ENCODE measurements around the gene CCT6A.
"Not testable (repeated sequence)": the region's sequence is repeated elsewhere in the genome, so short reads cannot be mapped to it uniquely, and the experiment has no call there.

The CCT6A gene, protein sequence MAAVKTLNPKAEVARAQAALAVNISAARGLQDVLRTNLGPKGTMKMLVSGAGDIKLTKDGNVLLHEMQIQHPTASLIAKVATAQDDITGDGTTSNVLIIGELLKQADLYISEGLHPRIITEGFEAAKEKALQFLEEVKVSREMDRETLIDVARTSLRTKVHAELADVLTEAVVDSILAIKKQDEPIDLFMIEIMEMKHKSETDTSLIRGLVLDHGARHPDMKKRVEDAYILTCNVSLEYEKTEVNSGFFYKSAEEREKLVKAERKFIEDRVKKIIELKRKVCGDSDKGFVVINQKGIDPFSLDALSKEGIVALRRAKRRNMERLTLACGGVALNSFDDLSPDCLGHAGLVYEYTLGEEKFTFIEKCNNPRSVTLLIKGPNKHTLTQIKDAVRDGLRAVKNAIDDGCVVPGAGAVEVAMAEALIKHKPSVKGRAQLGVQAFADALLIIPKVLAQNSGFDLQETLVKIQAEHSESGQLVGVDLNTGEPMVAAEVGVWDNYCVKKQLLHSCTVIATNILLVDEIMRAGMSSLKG

DNA sequence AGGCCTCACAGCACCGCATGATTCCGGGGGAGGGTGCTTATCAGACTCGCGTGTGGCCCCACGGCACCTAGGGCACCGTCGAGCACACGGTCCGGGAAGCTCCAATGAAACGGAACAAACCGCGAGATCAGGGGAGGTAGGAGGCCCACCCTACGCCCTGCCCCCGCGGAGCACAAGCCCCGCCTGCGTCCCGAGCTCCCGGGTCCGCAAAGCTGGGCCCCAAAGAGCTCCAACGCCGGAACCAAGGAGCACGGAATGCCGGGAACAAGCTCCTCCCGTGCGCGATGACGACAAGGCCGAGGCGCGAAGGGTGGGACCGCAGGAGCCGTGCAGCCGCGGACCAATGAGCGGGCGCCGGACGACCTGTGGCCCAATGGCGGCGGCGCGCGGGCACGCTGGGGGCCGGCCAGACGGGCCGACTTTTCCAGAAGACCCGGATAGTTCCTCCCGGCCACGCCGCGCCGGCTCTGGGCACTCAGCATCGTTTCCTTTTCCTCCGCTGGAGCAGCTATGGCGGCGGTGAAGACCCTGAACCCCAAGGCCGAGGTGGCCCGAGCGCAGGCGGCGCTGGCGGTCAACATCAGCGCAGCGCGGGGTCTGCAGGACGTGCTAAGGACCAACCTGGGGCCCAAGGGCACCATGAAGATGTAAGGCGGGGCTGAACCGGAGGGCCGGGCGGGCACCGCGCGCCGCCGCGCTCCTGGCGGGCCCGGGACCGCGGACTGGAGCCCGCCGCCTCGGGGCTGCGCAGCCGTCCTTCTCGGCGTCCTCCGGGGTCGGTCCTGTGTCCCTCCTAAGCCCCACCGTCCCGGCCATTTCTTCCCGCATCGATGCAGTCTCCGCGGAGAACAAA is at the start of gene CCT6A, which contains the start of gene PSPH:
Gene CCT6A, plus strand, starts transcription at position 427 of the 853 bp plus-strand sequence. Its CDS starts 84 bp downstream, at position 511.
Gene PSPH, minus strand, starts transcription at position 106 of the 853 bp plus-strand sequence. CDS start 30,232 bp downstream, outside the sequence.
- peak; percentile 97 to 99 (median 99) for DNase-seq

DNA sequence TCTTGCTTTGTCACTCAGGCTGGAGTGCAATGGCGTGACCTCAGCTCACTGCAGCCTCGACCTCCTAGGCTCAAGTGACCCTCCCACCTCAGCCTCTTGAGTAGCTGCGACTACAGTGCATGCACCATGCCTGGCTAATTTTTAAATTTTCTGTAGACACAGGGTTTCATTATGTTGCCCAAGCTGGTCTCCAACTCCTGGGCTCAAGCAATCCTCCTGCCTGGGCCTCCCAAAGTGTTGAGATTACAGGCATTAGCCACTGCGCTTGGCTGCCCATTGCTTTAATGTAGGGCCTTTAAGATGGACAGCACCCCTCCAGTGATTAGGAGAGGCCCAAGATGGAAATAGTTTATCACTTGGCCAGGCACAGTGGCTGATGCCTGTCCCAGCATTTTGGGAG is 47.8 kb upstream of the CCT6A start:
- no peak for DNase-seq

DNA sequence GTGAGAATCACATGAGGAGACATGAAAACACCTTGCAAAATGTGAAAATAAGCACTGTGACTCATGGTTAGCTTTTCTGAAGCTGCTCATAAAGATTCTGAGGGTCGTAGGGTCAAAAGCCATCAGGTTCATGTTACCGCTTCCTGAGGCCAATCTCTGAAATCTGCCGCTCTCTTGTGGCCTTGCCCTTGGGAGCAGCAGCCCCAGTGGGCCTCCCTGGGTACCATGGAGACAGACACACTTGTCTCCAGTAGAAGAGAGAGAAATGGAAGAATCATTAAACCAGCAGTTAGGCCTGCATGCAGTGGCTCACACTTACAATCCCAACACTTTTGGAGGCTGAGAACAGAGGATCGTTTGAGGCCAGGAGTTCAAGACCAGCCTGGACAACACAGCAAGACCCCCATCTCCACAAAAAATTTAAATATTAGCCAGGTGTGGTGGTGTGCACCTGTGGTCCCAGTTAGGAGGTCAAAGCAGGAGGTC is 44.4 kb upstream of the CCT6A start:
- DNase-seq, result peak in 2 of 3 experiments; percentile 4 to 48

DNA sequence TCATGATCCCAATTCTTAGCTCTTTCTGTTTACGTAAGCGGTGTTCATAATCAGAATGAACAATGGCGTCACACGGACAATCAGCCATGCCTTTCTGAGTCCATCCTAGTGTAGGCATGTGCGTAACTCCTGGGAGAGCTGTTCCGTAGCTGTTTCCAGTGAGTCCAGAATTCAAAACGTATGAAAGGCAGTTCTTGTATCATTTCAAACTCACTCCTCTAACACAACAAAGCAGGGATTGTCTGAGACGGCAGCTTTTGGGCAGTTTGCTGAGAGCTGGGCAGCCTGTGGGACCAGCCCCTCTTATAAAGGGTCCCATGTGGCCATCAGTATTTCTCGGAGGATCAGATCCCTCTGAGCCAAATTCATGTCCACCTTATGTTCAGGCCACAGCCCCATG is 43.7 kb upstream of the CCT6A start:
- no peak for DNase-seq

DNA sequence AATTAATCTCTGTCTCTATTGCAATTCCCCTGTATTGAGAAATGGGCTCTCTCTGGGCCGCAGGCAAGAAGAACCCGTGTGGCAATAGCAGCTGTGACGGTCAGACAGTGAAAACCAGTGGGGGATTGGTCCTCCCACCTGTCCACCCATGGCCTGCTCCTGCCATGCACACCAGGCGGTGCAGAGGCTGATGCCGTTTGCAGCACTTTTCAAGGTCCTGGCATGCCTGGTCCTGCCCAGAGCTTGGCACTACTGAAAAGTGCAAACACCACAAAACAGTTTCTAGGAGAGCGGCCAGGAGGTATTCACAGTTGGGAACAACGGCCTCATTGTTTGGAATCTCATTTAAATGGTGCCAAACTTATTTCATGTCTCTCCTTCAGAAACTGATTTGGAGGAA is 41.9 kb upstream of the CCT6A start:
- peak; percentile 5 to 94 (median 86) for DNase-seq

DNA sequence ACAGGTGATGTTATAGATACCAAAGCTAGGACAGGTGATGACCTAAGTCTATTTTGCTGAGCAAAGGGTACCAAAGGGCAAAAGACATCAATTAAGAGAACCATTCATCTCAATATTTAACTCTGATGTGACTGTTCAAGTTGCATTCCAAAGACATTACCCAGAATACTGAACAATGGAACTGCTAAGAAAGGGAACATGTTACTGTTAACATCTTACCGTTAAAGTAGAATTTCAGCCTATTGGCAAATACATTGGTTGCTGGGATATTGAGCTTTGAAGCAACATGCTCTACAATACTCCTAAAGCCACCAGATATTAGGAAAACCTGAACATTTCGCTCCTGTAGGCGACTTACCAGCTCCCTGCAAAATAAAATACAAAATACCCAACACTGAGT is 34.5 kb upstream of the CCT6A start:
- not testable (repeated sequence) for DNase-seq

DNA sequence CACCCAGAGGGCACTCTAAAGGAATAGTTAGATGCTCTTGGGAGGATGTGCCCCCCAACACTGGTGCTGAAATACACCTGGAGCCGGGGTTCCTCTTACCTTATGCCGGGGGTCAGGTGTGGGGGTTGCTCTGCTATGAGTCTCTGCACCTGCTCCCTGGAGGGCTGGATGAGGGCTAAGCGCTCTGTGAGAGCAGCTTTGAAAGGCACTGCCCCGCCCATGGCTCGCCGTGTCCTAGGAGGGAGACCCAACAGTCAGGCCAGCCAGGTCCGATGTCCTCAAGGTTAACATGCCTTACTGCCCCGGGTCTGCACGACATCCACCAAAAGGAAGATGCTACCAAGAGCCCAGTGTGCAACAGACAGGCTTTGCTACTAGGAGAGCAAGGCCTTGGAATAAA is 32.1 kb upstream of the CCT6A start:
- no peak for DNase-seq

DNA sequence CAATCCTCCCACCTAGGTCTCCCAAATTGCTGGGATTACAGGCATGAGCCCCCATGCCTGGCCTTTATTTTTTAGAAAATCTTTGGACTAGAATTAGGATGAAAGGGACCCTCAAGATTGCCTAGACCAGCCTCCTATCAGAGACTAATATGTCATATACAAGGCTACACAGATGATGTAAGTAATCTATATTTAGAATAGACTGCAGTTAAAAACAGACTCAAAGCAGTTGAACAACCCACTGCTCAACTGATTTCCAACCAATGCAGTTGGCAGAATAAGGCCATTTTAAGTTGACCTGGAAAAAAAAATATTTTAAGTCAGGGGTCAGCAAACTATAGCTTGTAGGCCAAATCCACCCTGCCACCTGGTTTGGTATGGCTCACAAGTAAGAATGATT is 28.1 kb upstream of the CCT6A start:
- DNase-seq, result no peak

DNA sequence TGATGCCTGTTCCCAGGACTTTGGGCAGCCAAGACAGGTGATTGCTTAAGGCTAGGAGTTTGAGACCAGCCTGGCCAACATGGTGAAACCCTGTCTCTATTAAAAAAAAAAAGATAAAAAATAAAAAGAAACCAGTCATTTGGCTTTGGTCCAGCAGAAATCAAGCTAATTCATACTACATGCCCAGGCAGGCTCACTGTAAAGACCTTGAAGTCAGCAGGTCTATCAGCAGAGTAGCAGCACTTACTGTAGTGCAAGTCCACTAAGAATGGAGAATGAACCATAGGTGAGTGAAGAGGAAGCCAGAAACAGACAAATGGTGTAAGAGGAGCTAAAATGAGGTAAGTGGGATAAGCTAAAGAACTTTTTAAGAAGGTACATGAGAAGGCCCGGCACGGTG is 25.0 kb upstream of the CCT6A start:
- DNase-seq, result peak in 1 of 3 experiments; percentile 42

DNA sequence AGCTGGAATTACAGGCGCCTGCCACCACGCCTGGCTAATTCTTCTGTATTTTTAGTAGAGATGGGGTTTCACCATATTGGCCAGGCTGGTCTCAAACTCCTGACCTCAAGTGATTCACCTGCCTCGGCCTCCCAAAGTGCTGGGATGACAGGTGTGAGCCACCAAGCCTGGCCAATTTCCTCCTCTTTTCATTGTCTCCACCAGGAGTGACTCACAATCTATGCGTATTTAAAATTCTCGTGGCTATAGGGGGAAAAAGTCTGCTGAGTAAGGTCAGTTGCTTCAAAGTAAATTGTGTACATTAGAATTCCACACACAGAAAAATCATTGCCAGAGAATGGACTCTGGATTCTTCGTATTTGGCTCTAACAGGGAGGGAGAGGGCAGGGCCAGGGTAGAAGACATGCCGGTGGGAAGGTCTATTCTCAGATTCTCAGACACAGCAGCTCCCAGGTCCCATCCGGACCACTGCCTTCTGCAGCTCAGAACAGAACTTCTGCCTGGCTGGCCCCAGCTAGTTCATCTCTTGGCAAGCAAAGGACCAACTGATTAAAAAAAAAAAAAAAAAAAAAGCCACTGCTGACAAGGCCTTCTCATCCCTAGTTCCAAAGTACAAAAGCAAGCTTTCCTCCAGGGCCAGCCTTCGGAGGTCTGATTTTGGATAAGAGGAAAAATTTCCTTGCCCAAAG is 22.5 kb upstream of the CCT6A start:
- DNase-seq, result no peak

DNA sequence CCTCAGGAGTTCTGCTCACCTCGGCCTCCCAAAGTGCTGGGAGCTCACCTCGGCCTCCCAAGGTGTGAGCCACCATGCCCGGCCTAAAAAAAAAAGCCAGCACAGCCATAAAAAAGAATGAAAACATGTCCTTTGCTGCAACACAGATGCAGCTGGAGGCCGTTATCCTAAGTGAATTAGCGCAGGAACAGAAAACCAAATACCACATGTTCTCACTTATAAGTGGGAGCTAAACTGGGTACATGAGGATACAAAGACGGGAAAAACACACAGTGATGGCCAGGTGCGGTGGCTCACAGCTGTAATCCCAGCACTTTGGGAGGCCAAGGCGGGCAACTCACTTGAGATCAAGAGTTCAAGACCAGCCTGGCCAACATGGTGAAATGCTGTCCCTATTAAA is 21.2 kb upstream of the CCT6A start:
- no peak for DNase-seq

DNA sequence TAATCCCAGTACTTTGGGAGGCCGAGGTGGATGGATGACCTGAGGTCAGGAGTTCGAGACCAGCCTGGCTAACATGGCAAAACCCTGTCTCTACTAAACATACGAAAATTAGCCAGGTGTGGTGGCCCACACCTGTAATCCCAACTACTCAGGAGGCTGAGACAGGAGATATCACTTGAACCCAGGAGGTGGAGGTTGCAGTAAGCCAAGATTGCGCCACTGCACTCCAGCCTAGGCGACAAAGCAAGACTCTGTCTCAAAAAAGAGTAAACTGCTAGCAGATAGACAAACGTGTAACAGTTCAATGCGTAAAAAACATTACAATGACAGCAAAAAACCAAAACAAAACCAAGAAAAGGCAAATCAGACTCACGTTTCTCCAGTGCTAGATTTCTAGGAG is 20.0 kb upstream of the CCT6A start:
- not testable (repeated sequence) for DNase-seq

DNA sequence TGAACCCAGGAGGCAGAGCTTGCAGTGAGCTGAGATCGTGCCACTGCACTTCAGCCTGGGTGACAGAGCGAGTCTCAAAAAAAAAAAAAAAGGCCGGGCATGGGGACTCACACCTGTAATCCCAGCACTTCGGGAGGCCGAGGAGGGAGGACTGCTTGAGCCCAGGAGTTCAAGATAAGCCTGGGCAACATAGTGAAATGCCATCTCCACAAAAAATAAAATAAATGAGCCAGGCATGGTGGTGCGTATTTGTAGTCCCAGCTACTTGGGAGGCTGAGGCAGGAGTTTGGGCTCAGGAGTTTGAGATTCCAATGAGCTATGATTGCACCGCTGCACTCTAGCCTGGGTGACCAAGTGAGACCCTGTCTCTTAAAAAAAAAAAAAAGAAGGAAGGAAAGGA is 19.0 kb upstream of the CCT6A start:
- DNase-seq, result not testable (repeated sequence)

DNA sequence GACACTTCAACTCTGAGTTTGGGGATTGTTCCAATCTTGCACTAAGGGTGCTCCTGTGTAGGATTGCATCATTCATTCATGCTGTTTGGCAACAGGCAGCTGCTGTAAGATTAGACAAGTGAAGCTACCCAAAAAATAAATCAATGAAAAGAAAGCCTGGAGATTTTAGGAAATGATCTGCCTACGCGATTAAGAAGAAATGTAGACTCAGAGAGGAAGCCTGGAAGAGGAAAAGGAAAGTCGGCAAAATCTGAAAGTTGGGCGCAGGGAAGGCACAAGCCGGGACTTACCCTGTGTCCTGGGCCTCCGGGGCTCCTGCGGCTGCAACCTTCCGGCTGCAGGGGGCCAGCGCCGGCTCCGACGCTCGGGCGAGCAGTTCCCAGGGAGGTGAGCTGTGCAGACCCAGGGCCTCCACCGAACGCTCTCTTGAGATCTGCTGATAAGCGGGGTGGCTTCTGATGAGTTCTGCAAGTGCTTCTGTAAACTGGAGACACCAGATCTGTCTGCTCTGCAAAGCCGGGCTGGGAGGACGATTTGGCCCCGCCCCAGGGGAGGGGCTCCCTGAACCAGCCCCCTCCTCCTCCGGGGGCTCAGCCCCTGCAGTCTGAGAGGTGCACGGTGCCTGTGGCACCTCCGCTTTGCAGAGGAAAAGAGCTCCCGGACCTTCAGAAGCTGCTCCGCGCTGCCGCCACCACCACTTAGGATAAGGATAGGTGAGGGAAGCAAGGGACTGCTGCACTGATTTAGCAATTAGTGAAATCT is 17.7 kb upstream of the CCT6A start:
- DNase-seq, result peak; percentile 72 to 85 (median 79)

DNA sequence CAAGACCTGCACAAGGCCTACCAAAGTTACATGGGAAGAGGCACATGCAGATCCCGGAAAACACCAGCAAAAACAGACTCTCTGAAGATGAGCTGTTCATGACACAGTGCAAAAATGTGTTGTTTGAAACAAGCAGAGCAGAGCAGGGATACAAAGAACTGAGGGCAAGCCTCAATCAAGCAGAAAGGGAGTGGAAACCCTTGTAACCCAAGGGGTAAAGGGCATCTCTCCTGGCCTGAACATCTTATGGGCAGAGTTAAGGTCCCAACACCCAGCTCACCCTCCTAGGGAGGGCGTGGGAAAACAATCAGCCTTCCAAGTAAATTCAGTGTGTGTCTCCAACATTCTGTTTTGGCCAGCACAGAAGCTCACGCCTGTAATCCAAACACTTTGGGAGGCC is 10.8 kb upstream of the CCT6A start:
- no peak for DNase-seq

DNA sequence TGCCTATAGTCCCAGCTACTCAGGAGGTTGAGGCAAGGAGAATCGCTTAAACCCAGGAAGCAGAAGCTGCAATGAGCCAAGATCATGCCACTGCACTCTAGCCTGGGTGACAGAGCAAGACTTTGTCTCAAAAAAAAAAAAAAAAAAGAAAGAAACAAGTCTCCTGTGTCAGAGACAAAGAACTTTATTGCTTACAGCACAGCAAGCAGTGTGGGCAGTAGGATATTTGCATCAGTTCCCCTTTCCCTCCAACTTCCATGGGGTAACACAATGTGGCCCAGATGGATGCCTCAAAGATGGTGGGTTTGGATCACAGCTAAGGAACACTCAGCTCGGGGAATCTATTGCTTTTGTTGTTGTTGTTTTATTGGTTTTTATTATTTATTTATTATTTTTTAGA is 5.8 kb upstream of the CCT6A start:
- DNase-seq, result not testable (repeated sequence)

DNA sequence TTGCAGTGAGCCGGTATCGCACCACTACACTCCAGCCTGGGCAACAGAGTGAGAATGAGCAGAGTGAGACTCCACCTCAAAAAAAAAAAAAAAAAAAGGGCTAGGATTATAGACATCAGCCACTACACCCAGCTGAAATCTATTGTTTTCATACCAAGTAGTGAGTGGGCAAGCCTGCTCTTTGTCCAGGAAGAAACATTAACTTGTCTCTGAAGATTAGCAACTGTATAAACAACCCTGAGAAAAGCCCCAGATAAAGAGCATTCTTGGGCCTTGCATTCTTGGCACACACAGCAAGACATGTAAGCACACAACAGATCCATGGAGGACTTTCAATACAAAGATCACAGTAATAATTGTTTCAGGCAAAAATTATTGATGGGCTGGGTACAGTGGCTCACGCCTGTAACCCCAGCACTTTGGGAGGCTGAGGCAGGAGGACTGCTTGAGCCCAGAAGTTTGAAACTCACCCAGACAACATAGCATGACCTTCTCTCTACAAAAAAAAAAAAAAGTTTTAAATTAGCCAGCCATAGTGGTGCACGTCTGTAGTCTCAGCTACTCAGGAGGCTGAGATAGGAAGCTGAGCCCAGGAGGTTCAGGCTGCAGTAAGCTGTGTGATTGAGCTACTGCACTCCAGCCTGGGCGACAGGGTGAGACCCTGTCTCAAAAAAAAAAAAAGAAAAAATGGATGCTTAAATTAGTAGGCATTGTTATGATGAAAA is 4.7 kb upstream of the CCT6A start:
- DNase-seq, result no peak

DNA sequence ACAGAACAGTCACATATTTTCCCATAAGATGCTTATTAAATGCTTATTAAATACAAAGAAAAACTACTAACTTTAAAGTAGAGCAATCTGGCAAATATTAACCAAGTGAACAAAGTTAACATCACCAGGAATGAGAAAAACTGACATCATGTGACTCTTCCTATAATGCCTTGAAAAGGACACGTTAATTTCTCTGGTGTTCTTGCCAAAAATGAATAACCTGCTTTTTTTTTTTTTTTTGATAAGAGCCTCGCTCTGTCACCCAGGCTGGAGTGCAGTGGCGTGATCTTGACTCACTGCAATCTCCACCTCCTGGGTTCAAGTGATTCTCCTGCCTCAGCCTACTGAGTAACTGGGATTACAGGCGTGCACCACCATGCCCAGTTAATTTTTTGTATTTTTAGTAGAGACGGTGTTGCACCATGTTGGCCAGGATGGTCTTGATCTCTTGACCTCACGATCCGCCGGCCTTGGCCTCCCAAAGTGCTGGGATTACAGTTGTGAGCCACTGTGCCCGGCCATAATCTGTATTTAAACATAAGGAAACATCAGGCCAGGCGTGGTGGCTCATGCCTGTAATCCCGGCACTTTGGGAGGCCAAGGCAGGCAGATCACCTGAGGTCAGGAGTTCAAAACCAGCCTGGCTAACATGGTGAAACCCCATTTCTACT is 4.0 kb upstream of the CCT6A start:
- DNase-seq, result not testable (repeated sequence)

DNA sequence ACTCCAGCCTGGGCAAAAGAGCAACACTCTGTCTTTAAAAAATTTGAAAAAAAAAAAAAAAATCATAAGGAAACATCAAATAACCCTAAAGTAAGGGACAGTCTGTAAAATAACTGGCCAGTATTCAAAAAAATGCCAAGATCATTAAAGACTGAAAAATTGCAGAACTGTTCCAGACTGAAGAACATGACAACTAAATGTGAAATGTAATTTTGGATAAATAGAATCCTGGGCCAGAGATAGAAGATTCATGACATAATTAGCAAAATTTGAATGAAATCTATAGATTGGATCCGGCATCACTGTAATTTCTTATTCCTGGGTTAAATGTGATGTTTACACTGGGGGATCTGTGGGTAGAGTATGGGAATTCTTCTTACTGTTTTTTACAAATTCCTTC is 3.3 kb upstream of the CCT6A start:
- DNase-seq, result no peak

DNA sequence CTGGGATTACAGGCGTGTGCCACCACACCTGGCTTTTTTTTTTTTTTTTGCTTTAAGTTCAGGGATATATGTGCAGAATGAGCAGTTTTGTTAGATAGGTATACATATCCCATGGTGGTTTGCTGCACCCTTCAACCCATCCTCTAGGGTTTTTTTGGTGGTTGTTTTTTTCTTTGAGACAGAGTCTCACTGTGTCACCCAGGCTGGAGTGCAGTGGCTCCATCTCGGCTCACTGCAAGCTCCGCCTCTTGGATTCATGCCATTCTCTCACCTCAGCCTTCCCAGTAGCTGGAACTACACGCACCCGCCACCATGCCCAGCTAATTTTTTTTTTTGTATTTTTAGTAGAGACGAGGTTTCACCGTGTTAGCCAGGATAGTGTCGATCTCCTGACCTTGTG is 2.8 kb upstream of the CCT6A start:
- DNase-seq, result peak; percentile 32 to 70 (median 34)

DNA sequence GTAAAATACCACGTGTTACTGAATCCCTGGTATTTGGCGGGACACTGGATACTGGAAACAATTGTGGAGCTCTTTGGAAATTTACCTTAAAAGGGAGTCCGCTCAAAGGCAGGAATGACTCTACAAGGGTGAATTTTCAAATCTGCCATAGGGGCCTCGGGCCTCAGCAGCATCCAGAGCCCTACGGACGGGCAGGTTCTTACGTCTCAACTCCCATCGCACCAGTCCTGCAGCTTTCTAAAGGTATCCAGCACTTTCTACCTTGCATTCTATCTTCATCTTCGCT is 569 bp upstream of the CCT6A start:
- DNase-seq, result no peak
